Motor neuron (in vitro differentiated cells): ENCODE data around the gene HYAL3. TPM values are rescaled to one million over a fixed set of nuclear protein-coding genes. Genes with fewer than 3 reads are reported as not detected.
"Not testable (repeated sequence)": the region's sequence is repeated elsewhere in the genome, so short reads cannot be mapped to it uniquely, and the experiment has no call there.

ENCODE experiments used
- ATAC-seq, 8 experiments: fragments of 200-7000 bp; cut with Tn5 transposase; replicated peaks in 6 of 8; 2 replicates each; pipeline ENCODE4 v1.8.0; 2021; ENCODE audit warnings: mild to moderate bottlenecking in 8 of 8, moderate library complexity in 8 of 8
- H3K27ac ChIP-seq, 2 donors: fragments of 250-450 bp; sonication (Bioruptor Pico); 2 replicates each; pipeline ENCODE4 v1.9.0; 2021; ENCODE audit warnings: antibody characterized with exemption in 2 of 2, mild to moderate bottlenecking in 2 of 2, moderate library complexity in 1 of 2
- H3K4me1 ChIP-seq, 2 donors: fragments of 250-450 bp; sonication (Bioruptor Pico); replicated peaks in 1 of 2; 2 replicates each; pipeline ENCODE4 v1.6.1; 2021; ENCODE audit warnings: antibody characterized with exemption in 2 of 2, mild to moderate bottlenecking in 2 of 2, moderate library complexity in 1 of 2
- H3K4me3 ChIP-seq, 5 donors: fragments of 250-450 bp; sonication (Bioruptor Pico); 2 replicates each; pipeline ENCODE4 v1.9.0; 2021; ENCODE audit warnings: antibody characterized with exemption in 5 of 5, mild to moderate bottlenecking in 5 of 5, moderate library complexity in 4 of 5
- WGBS, 10 experiments: fragments of 450-650 bp; shearing (Covaris generic); methylation state at CpG; one replicate each; pipeline ENCODE4 v1.0.0; 2022; 5-methylcytosine and 5-hydroxymethylcytosine counted together
- in situ Hi-C, 9 experiments: fragments of 400-800 bp; cut with MboI; loops; one replicate each; pipeline ENCODE4 v1.15.0; 2021; ENCODE audit warnings: low sequenced_read_pairs in 9 of 9, low pct_unique_long_range_greater_than_20kb in 2 of 9; ENCODE audit not compliant: unreplicated experiment in 9 of 9
- total RNA-seq, 8 experiments: library from RNA; unstranded; fragments of 300-600 nt; gene quantifications; 2 replicates each; pipeline versions ENCODE4 v1.2.3 to v1.2.4, GENCODE V29; 2022

Gene HYAL3
- total RNA-seq, 8 experiments from 2014 or later, result 2.0 to 4.7 (median 3.1) TPM

DNA sequence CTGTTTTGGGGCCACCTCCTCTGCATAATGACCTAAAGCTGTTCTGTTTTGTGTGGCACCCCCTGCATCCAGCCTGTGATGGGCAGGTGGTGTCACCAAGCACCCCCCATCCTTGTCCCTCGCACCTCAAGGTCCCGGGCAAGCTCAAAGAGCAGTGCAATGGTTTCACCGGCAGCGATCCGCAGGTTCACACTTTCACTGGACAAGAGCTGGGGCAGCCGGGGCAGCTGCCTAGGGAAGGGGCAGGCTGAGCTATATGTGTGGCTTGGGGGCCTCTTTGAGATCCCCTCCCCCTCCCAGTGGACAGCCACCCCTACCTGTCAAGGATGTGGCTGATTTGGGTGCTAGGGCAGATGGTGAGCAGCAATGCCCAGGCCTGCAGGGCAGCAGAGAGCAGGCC is 10.1 kb downstream of the HYAL3 start:
- WGBS, 10 experiments, result 82 to 100% methylated on average over 2 to 4 of the region's 6 CpGs; no CpG with 5 or more reads in 8 of the 10 experiments
- no peak overlapping the region for H3K27ac ChIP-seq
- peaks cover 7 to 10% of the 10 kb centered on the region in 2 donors for H3K4me1 ChIP-seq
- in situ Hi-C loops, result no loop called here
- no peak for ATAC-seq
- no peak overlapping the region for H3K4me3 ChIP-seq

DNA sequence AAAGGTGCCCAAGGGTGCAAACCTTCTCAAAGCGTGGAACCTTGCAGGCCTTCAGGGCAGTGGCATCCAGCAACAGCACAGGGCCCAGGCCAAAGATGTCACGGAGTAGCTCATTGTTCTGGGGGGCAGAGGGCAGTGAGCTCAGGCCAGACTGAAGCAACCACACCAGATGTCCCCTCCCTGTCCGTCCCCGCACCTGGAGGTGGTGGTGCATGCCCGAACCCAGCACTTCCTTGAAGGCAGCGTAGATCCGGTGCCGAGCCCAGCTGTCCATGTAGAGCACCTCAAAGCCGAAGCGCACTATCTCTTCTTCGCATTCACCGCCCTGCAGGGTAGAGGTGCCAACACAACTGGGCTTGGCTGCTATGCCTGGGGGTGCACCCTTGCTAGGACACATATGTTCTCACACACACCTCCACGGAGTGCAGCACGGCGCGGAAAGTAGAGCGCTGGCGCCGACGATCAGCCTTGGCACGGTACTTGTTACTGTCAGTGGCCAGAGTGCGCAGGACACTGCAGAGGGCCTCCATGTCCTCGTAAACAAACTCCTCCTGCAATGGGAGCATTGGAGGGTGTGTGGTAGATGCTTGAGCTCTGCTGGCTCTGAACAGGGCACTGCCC is 10.7 kb downstream of the HYAL3 start:
- Histone ChIP-seq H3K27ac (no peak overlapping the region), H3K4me3 (no peak overlapping the region), H3K4me1 (peaks cover 7 to 10% of the 10 kb centered on the region in 2 donors)
- WGBS, 10 experiments, result 80 to 100% (median 94%) methylated on average over 1 to 10 of the region's 23 CpGs; no CpG with 5 or more reads in 4 of the 10 experiments
- in situ Hi-C loops, result no loop called here
- no peak for ATAC-seq

DNA sequence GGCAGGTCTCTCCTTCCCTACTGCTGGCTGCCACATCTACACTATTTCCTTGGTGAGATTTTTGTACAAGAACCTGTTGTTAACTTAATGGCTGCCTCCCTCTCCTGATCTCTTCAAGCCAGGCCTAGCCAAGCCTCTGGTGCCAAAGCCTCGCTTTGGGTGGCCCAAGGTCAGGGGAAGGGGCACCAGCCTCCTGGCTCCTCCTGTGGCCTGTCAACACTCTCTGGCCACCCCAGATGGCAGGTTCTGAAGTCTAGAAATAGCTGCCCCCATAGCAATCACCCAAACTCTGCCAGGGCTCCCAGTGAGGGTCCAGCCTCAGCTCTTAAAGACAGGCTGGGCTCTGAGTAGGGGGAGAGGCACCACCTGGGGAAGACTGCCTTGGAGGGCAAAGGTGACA is 11.9 kb downstream of the HYAL3 start:
- in situ Hi-C loops, result no loop called here
- ATAC-seq, result no peak
- no peak overlapping the region for H3K27ac ChIP-seq
- H3K4me3 ChIP-seq, result no peak overlapping the region
- 100% methylated on average over 1 of the region's 1 CpG; no CpG with 5 or more reads in 8 of the 10 experiments for WGBS, 10 experiments
- peaks cover 4 to 5% of the 10 kb centered on the region in 2 donors for H3K4me1 ChIP-seq

DNA sequence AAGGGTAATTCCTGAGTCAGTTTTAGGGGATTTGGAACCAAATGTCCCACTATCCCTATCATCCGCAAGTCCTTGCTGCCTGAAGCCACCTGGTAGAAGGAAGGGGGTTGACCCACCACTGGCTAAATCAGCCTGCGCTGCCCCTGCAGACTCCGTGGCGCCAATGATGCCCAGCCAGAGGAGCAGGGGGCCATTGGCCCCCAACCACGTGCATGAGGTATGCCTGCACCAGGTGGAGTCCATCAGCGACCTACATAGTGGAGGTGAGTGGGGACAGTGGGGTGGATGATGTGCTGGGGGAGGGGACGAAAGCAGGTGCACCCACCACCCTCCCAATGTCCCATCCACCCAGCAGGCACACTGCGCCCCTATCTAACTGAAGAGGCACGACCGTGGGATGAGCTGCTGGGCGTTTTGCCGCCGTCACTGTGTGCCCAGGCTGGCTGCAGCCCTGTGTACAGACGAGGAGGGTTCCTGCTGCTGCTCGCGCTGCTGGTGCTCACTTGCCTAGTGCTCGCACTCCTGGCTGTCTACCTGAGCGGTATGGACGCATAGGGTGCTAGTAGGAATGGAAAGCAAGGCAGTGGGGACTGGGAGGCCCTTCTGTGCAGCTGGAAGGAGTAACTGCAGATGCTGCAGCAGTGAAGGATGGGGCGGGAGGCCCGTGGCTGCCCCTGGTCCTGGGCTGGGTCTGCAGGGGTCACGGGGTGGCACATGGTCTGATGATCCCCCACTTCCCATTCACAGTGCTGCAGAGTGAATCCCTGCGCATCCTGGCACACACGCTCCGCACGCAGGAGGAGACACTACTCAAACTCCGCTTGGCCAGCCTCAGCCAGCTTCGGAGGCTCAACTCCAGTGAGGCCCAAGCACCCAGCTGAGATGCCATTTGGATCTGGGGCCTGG is 12.6 kb downstream of the HYAL3 start:
- peak in 4 of 8 experiments; percentile 11 to 18 (median 16) for ATAC-seq
- H3K4me1 ChIP-seq, result peaks cover 4 to 5% of the 10 kb centered on the region in 2 donors
- H3K27ac ChIP-seq, result no peak overlapping the region
- 93 to 100% (median 97%) methylated on average over 1 to 16 of the region's 28 CpGs; no CpG with 5 or more reads in 5 of the 10 experiments for WGBS, 10 experiments
- no peak overlapping the region for H3K4me3 ChIP-seq
- in situ Hi-C loops, result no loop called here

DNA sequence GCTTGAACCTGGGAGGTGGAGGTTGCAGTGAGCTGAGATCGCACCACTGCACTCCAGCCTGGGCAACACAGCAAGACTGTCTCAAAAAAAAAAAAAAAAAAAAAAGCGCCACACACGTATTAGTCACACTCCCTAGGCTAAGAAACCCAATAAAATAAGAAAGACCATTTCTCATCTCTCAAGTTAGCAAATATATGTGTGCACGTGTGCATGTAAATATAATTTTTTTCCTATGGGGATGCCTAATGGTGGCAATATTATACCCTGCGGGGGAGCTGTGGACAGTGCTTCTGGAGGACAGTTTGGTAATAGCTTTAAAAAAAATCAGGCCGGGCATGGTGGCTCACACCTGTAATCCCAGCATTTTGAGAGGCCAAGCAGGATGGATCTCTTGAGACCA is 15.1 kb downstream of the HYAL3 start:
- in situ Hi-C loops, H3K4me3 ChIP-seq, H3K27ac ChIP-seq, ATAC-seq, H3K4me1 ChIP-seq: not testable (repeated sequence)
- WGBS, 10 experiments, result 74 to 100% (median 93%) methylated on average over 1 to 6 of the region's 6 CpGs; no CpG with 5 or more reads in 2 of the 10 experiments

DNA sequence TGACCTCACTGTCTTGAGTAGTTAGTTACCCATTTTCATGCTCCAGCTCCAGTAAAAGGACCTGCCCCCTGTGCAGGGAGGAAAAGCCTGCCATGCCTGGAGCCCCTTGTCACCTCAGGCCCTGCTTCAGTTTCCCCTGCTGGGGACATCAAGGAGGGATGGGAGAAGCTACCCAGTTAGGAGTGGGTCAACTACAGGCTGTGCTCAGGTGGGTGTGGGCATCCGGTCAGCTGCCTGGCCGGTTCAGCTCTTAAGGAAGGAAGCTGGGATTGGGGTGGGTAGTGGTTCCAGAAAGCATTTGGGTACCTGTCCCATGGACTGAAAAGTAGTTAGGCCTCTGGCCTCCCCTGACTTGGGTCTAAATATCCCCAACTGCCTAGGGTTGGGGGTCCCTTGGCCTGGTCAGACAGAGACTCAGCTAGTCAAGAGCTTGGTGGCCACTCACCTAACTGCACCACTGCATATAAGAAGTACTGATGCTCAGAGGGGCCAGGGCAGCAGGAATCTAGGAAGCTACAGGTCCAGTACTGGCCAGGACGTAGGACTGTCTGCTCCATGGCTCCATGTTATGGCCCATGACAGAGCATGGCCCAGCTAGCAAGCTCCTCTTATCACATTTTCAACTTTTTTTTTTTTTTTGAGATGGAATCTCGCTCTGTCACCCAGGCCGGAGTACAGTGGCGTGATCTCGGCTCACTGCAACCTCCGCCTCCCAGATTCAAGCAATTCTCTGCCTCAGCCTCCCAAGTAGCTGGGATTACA is 19.8 kb downstream of the HYAL3 start:
- no peaks in the 10 kb centered on the region for H3K4me1 ChIP-seq
- ATAC-seq, result peak in 1 of 8 experiments; percentile 5
- H3K27ac ChIP-seq, result no peak overlapping the region
- 92 to 100% (median 94%) methylated on average over 1 to 7 of the region's 8 CpGs; no CpG with 5 or more reads in 4 of the 10 experiments for WGBS, 10 experiments
- no peak overlapping the region for H3K4me3 ChIP-seq
- in situ Hi-C loops, result loop anchor here in 2 of 9 experiments (10.0 kb wide), 1 partner anchor 85 kb away; the partner anchor contains the start of gene GNAT1 (in 2 of the 2)

DNA sequence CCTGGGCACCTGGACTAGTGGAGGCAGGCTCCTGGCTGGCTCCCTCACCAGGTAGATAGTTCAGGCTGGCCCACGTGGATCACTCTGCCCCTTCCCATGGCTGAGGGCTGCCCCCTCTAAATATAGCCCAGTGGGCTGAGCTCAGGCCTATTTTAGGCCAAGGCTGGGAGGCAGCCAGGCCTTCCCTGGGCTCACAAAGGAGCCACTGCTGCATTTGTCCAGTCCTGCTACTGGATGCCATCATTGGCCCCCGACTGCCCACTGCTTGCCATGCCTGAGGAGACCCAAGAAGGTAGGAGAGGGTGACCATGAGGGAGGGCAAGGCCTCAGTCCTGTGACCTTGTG is 20.4 kb downstream of the HYAL3 start, which contains the start of gene LSMEM2:
TSS of gene LSMEM2 (plus strand) at position 208 of the 345 bp plus-strand sequence. CDS start at position 235, 27 bp downstream.
- Histone ChIP-seq H3K27ac (no peak within 1 kb of the TSS), H3K4me1 (no peaks in the 10 kb centered on the region), H3K4me3 (no peak within 1 kb of the TSS)
- 14% methylated on average over 1 of the region's 2 CpGs; no CpG with 5 or more reads in 9 of the 10 experiments for WGBS, 10 experiments
- no peak for ATAC-seq
- in situ Hi-C loops, result loop anchor here in 2 of 9 experiments (10.0 kb wide), 1 partner anchor 84 kb away; the partner anchor contains the start of gene GNAT1 (in 2 of the 2)

DNA sequence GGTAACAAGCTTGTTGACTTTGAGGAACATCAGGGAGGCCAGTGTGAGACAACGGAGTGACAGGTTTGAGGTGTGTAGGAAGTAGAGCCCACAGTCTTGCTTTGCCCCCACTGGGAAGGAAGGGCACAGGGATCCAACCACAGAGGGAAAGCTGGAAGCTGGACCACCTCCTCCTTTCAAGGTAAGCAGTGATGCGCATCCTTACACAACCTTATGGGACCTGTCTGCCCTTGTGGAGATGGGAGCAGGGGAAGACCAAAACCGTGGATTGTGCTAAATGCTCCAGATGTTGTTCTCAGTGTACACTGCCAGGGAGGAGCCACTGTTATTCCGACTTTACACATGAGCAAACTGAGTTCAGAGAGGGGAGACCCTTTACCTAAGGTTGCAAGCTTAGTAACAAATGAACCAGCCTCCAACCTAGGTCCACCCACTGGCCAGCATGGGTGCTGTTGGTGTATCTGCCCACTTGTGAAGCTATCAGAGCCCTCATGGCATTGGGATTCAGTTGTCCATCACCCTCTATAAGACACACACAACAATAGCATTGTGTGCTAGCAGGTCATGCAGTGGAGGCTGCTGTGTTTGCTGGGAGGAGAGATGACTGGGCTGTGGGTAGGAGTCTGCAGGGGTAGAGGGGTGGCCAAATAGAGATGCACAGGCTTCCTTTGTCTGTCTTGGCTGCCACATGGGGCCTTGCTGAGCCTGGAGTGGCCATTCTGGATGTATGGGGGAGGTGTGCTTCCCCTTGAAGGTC is 20.9 kb downstream of the HYAL3 start:
- no peak overlapping the region for H3K4me3 ChIP-seq
- H3K27ac ChIP-seq, result no peak overlapping the region
- peak in 1 of 8 experiments; percentile 9 for ATAC-seq
- WGBS, 10 experiments, result 40 to 83% (median 63%) methylated on average over 1 to 3 of the region's 4 CpGs; no CpG with 5 or more reads in 3 of the 10 experiments
- in situ Hi-C loops, result loop anchor here in 2 of 9 experiments (10.0 kb wide), 1 partner anchor 84 kb away; the partner anchor contains the start of gene GNAT1 (in 2 of the 2)
- no peaks in the 10 kb centered on the region for H3K4me1 ChIP-seq

DNA sequence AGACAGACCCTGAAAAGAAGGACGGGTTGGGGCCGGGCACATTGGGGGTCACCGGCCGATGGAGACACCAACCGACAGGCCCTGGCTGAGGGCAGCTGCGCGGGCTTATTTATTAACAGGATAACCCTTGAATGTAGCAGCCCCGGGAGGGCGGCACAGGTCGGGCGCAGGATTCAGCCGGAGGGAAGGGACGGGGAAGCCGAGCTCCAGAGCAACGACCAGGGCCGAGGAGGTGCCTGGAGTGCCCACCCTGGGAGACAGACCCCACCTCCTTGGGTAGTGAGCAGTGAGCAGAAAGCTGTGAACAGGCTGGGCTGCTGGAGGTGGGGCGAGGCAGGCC is 22.5 kb downstream of the HYAL3 start:
- Histone ChIP-seq H3K4me1 (peaks cover 6 to 10% of the 10 kb centered on the region in 2 donors), H3K4me3 (no peak overlapping the region), H3K27ac (no peak overlapping the region)
- 60 to 90% (median 81%) methylated on average over 1 to 12 of the region's 17 CpGs; no CpG with 5 or more reads in 6 of the 10 experiments for WGBS, 10 experiments
- ATAC-seq, result no peak
- in situ Hi-C loops, result loop anchor here in 2 of 9 experiments (10.0 kb wide), 1 partner anchor 82 kb away; the partner anchor contains the start of gene GNAT1 (in 2 of the 2)

DNA sequence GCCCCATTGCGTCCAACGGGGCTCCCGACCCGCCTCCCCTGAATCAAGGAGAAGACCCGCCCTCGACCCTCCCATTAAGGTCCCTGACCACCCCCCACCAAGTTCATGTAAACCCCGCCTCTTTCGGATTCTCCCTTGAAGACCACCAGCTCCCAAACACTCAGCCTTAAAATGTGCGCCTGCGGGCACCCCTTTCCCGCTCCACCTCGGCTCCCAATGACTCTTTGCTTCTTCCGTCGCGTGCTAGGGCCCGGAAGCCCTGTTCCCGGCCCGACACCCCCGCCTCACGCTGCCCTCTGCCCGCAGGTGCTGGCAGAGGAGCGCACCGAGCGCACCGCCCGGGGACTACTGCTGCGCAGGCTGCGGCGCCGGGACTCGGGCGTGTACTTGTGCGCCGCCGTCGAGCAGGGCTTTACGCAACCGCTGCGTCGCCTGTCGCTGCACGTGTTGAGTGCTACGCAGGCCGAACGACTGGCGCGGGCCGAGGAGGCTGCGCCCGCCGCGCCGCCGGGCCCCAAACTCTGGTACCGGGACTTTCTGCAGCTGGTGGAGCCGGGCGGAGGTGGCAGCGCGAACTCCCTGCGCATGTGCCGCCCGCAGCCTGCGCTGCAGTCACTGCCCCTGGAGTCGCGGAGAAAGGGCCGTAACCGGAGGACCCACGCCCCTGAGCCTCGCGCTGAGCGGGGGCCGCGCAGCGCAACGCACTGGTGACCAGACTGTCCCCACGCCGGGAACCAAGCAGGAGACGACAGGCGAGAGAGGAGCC is 23.0 kb downstream of the HYAL3 start:
- H3K4me1 ChIP-seq, result peaks cover 9 to 10% of the 10 kb centered on the region in 2 donors
- WGBS, 10 experiments, result 48 to 84% (median 80%) methylated on average over 1 to 13 of the region's 79 CpGs; no CpG with 5 or more reads in 6 of the 10 experiments

More for the DNA sequence above, 23.0 kb downstream of the HYAL3 start:
- in situ Hi-C loops, result loop anchor here in 2 of 9 experiments (10.0 kb wide), 1 partner anchor 81 kb away; the partner anchor contains the start of gene GNAT1 (in 2 of the 2)
- no peak for ATAC-seq
- Histone ChIP-seq H3K27ac (no peak overlapping the region), H3K4me3 (no peak overlapping the region)
